AG09319 (cell line): Measurements from ENCODE around the gene SERPINB10.

Experiments
- DNase-seq: peaks from one replicate; pipeline ENCODE4 v3.0.0-alpha.2; 2010; ENCODE audit warnings: low read depth; ENCODE audit errors: extremely low read depth
- CTCF ChIP-seq: IDR thresholded peaks from 2 replicates; pipeline ENCODE4 v1.5.1; 2011; ENCODE audit warnings: low read depth, mild to moderate bottlenecking, inconsistent platforms, low read length, moderate library complexity

Gene SERPINB10

DNA sequence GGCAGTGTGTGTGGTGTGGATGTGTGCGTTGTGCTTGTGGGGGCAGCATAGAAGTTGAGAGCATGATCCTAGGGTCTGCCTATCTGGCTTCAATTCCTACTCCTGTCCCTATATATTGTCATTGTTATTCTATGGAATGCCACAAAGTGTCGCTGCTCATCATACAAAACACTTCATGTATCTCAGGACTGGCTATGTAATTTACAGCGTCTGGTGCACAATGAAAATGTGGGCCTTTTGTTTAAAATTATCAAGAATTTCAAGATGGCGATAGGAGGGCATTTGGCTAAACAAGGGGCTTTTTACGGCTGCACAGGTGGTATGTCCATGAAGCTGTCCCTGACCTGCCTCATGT, 16.8 kb upstream of the SERPINB10 start:
- DNase-seq, result no peak
- no peak for TF ChIP-seq CTCF

DNA sequence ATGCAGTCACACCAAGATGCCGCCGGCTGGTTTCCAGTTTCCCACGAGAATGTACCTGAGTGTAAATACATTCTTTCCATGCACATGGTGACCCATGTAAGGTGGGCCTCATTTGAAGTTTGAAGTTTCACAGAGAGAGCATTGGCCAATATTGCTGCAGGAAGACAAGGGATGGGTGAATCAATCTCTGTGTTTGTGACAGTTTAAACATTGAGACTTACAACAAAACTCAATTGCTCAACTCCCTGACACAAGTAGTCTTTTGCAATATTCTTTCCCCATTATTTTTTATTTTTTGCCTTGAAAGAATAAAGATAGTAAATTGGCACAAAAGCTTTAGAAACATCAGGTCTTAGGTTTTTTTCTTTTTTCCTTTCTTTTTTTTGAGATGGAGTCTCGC, 15.2 kb upstream of the SERPINB10 start:
- DNase-seq, result no peak
- no peak for TF ChIP-seq CTCF

- TF ChIP-seq CTCF, result no peak
- no peak for DNase-seq
These were observed 13.5 kb upstream of the SERPINB10 start for GRCh38 chr18:63894106-63894772.

DNA sequence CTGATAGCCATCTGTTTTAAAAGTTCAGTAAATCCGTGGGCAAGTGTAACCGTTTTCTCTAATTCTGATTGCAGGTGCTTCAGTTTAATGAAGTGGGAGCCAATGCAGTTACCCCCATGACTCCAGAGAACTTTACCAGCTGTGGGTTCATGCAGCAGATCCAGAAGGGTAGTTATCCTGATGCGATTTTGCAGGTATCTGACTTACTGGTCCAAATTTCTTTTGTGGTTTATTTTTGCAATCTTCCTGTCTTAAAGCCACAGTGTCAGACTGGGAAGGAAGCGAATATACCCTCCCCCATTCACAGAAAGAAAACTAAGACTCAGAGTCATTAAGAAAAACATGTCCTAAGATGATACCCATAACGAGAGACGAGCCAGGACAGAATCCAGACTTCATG, 12.6 kb upstream of the SERPINB10 start:
- DNase-seq, result no peak
- no peak for TF ChIP-seq CTCF

DNA sequence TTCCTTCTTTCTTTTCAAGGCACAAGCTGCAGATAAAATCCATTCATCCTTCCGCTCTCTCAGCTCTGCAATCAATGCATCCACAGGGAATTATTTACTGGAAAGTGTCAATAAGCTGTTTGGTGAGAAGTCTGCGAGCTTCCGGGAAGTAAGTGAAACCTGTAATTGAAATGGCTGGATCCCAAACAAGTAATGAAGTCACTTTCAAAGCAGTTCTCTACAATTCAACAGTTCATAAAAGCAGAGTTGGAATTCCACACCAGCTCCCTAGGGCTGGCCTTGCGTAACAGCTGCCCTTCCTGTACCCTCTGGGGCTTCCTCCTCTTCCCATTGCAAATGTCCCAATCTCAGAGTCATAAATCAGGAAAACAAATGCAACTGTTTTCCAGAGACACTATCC, 10.7 kb upstream of the SERPINB10 start:
- no peak for TF ChIP-seq CTCF
- DNase-seq, result no peak

GRCh38 chr18:63899206-63899605, 8.6 kb upstream of the SERPINB10 start:
- TF ChIP-seq CTCF, result no peak
- no peak for DNase-seq

DNA sequence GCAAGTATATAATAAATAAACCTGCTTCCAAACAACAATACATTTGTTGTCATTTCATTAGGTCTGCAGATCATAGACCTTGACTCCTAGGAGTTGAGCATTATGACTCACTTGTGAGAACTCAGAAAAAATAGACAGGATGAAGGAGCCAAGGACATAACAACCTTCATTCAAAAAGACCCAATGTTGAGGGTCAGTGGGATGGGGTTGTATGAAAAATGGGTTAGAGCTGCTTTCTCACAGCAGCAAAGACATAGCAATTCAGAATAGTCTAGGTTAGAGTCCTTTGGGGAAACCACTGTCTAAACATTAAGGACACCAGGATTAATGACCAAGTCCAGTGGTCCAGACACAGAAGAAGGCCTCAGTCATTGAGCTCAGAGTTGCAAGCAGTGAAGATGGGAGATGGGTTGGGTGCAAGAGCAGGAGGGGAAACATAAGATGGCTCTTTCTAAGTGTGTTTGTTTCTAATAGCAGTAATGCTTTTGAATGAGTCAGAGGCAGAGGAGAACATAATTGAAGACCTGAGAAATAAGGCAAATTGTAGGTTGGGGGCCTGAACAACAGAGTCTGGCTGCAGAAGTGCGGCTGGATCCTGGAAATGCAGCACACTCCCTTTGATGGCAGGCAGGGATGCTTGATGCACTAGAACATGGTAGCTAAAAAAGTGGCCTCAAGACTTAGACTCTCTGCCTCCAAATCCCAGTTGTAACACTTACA, 3.7 kb upstream of the SERPINB10 start:
- TF ChIP-seq CTCF, result no peak
- DNase-seq, result no peak
